ENCODE results near the gene RASEF. TPM values are rescaled to one million over a fixed set of nuclear protein-coding genes. Genes with fewer than 3 reads are reported as not detected.

Gene RASEF
- total RNA-seq, 2 experiments from 2014 or later = not detected

GRCh38 chr9:83059417-83059816 lies 3.5 kb downstream of the RASEF start:
- CTCF ChIA-PET = no interaction called here
- POLR2A ChIA-PET = no interaction called here

- ChIA-PET POLR2A (no interaction called here), CTCF (no interaction called here)
Observed at GRCh38 chr9:83056911-83057310, 6.0 kb downstream of the RASEF start.

DNA sequence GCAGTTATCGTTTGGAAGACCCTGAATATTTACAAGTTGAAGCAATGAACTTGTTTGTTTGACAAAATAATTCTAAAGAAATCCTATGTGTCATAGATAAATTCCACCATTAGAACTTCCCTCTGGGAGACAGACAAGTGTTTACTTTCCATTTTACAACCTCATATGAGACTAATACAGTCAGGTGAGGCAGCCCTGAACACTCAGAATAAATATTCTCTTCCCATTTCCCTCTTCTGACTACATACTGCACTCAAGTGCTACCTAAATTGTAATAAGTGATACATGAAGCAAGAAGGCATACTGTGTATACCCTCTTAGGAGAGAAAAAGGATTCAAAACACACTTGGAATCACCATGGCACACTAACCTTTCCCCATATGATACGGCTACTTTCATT lies 6.8 kb downstream of the RASEF start:
- ChIA-PET CTCF (no interaction called here), POLR2A (no interaction called here)

GRCh38 chr9:83047839-83048775 lies 14.8 kb downstream of the RASEF start:
- ChIA-PET POLR2A (no interaction called here), CTCF (no interaction called here)

GRCh38 chr9:83043597-83043996 lies 19.3 kb downstream of the RASEF start:
- CTCF ChIA-PET = no interaction called here
- POLR2A ChIA-PET = no interaction called here

DNA sequence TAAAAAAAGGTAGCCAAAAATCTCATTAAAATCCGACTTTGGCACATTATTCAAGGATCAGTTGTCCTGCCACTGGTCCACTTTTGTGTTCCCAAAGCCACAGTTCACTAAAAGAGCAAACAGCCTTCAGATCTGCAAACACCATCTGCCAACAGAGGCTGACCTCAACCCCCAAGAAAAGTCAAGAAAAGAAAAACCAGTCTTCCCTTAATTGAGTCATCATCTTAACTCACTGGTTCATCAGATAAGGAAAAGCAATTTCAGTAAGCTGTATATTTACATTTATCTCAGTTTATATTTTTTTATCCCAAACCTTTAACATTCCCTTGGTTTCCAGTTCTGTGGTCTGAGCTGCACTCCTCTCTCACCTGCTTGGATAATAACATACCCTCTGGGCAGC lies 21.2 kb downstream of the RASEF start:
- ChIA-PET CTCF (no interaction called here), POLR2A (no interaction called here)

GRCh38 chr9:83039303-83039702 lies 23.6 kb downstream of the RASEF start:
- ChIA-PET CTCF (no interaction called here), POLR2A (no interaction called here)

DNA sequence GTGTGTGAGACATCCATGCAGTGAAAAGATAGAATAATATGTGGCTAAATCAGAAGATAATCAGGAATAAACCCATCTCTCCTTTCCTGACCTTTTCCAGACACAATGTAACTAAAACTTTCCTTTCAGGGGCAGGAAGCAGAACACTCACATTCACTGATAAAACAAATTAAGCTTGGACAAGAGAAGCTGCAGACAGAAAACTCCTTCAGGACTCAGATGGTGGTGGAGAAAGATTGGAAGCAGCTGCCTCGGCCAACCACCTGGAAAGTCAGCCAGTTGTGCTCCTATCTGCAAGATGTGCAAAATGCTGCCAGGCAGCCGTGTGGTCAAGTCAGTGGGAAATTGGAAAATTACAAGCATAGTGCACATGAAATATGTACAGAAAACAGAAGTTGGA lies 26.9 kb downstream of the RASEF start:
- ChIA-PET CTCF (no interaction called here), POLR2A (no interaction called here)

DNA sequence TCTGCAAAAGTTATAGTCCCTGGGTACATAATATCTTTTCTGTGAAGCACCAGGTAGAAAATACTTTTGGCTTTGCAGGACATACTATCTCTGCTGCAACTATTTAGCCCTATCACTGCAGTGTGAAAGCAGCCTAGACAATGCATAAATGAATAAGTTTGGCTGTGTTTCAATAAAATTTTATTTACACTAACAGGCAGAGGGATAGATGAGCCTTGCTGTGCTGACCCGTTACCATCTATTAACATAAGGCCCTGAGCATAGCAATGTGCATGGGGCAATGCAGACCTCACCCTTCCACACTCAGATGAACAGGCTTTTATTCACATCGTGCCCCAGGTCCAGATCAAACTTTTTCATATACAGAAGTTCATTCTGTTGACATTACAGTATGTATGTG lies 27.8 kb downstream of the RASEF start:
- POLR2A ChIA-PET = no interaction called here
- CTCF ChIA-PET = no interaction called here

DNA sequence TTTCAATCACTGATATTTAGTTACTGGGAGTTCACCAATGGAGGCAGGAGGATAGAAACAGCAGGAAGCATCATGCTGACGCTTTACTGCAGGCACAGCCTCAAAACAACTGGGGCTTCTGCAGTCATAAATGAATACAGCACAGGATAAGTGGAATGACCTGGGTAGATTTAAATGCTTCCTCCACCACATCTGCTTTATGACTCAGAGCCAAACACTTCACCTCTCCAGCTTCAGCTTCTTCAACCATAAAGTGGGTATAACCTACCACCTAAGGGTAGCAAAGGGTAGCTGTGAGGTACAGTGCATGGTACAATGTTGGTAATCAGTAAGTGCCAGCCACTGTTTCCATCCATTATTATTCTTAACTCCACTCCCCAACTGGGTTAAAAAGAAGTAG lies 28.4 kb downstream of the RASEF start:
- ChIA-PET POLR2A (no interaction called here), CTCF (no interaction called here)

GRCh38 chr9:83034026-83034425 lies 28.9 kb downstream of the RASEF start:
- ChIA-PET CTCF (no interaction called here), POLR2A (no interaction called here)

DNA sequence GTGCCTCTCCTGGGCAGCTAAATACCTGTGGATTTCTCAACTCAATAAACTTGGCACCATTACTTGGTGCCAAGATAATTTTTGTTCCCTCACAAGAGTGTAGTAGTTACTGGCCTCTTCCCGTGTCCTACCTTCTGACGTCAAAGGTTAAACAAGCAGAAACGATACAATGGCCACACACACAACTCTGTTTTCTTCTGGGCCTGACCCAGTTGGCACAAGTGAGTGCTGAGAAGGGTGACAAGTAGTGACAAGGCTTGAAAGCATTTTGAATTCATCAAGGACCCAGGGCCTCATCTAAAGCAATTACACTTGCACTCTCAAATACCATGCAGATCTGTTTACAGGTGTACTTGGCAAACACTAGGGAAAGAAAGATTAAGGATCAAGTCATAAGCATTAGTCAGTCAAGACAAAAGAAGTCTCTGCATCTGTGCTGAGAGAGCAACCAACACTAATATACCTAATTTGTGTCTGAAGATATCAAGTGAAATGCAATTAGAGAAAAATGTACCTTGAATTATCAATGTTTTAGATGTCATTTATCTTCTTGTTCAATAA lies 30.8 kb downstream of the RASEF start:
- ChIA-PET POLR2A (no interaction called here), CTCF (no interaction called here)

DNA sequence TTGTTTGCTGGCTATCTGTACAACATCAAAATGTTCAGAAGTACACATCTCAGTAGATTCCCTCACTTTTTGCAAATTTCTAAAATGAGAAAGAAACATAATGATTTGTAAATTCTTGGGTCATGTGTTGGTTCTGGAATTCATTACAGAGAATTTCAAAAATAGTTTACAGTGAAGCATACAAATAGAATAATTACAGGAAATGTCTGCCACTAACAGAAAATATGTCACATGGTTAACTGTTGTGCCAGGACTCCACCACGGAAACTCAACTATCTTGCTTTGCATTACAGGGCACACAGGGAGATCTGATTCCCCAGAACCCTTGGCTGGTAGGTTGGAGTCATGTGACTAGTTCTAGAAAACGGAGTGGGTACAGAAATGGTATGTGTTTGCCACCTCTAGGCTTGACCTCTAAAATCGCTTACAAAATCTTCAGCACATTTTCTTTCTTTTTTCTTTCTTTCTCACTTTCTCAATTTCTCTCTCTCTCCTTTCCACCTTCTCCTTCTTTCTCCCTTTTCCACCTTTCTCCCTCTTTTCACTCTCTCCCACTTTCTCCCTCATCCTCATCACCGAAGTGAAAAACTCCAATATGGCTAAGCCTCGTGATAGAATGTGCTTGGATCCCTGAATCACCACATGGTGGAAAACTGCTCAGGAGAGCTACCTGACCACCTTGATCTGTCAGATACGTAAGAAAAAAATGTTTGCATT lies 32.4 kb downstream of the RASEF start:
- CTCF ChIA-PET = no interaction called here
- POLR2A ChIA-PET = no interaction called here

DNA sequence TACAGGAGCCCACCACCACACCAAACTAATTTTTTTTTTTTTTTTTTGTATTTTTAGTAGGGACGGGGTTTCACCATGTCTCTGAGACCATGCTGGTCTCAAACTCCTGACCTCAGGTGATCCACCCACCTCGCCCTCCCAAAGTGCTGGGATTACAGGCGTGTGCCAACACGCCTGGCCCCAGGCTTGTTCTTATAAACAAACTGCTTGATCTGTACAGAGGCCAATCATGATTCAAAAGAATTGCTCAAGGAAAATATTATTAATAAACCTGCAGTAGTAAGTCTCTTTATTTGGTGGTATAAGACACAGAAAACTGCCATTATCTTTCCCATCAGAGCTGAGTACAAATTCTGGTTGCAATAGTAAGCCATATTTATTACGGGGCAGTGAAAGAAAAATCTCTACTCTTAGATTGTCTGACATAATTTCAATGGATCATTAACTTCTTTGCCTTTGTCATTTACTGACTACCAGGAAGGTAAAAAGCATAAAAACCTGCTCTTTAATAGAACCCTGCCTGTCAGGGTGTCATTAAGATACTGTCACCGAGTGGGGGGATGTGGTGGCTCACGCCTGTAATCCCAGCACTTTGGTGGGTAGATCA lies 33.3 kb downstream of the RASEF start:
- ChIA-PET CTCF (no interaction called here), POLR2A (no interaction called here)

DNA sequence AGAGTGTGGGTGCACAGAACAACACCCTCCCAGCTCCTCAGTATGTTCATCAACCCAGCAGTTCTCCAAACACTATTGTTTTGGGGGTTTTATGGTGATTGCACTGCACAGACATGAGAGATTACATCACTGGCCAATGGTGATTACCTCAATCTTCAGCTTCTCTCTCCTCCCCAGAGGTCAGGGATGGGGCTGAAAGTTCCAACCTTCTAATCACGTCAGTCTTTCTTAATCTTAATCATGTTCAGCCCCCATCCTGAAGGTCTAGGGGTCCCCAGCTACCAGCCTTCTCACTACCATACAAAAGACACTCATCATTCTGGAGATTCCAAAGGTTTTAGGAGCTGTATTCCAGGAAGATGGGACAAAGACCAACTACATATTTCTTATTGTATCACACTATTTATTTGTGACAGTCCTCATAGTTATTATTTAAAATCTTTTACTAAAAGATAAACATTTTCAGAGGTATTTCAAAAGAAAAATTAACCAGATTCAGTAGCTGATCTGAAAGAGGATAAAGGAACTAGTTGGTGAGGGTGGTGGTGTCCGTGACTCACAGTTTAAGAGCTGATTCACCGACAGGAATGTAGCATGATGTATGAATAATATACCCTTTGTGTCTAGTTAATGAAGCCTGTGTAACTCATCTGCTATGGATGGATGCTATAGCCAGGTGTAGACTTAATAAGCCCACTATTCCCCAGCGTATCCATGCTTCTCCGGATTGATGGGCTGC lies 35.6 kb downstream of the RASEF start:
- ChIA-PET POLR2A (no interaction called here), CTCF (no interaction called here)

GRCh38 chr9:83024506-83025125 lies 38.3 kb downstream of the RASEF start:
- CTCF ChIA-PET = no interaction called here
- POLR2A ChIA-PET = no interaction called here

DNA sequence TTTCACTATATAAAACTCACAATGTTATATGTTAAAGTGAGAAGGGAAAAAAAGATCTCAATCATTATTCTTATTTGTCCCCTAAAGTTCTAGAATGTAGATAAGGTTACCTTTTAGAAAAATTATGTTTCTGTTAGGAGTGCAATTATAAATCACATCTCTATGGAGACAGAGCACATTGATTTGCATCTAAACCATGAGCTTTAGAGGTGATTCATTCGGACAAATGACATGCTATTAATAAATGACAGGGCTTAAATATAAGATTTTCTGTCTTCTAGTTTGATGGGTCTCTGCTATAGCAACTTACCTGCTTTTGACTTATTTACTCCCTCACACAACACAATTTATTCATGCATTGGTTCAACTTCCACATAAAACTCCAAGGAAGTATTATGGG lies 39.8 kb downstream of the RASEF start:
- POLR2A ChIA-PET = no interaction called here
- CTCF ChIA-PET = no interaction called here

DNA sequence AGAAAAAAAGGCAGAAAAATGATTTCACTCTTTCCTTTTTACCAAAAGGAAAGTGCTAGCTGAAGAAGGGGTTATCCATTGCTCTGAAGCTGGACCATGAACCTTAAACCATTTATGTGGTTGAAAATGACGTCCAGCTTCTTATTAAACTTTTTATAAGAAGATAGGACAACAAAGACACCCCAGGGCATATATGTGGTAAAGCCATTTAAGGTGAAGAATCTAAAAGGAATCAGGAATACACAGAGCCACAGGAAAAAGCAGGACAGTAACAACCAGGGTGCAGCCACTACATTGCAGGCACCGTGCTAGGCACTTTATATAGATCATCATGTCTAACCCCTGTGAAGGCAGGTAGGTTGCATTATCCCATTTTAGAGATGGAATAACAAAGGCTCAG lies 42.1 kb downstream of the RASEF start:
- CTCF ChIA-PET = no interaction called here
- POLR2A ChIA-PET = no interaction called here

DNA sequence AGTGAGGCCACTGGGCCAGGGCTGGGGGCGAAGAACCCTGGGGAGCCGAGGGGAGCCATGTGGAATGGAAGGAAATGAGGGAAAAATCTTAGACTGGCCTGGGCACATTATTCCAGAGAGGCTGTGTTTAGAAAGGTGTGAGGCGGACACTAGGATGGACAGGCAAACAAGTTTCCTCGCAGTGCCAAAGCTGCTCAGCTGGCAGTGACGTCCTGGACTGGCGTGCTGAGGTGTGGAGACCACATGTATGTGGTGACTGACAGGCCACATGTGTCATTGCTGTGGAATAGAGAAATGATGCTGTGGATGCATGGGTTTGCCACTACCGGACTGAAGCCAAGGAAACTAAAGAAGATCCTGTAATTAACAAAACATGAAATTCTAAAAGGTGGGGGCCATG lies 42.6 kb downstream of the RASEF start:
- CTCF ChIA-PET = no interaction called here
- POLR2A ChIA-PET = no interaction called here

DNA sequence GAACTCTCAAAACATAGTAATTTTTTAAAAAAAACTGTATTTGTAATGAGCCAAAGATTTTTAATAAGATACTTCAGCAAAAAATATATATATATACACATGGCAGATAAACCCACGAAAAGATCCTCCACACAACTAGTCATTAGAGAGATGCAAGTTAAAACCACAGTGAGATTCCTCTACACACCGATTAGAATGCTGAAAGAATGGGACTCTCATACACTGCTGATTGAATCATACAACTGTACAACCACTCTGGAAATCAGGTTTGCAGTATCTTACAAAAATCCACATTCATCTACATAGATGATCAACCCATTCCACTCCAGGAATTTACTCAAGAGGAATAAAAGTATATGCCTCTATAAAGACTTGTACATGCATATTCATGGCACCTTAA lies 43.7 kb downstream of the RASEF start:
- ChIA-PET CTCF (no interaction called here), POLR2A (no interaction called here)

Measured in activated CD8-positive, alpha-beta memory T cell treated with anti-CD3 and anti-CD28 coated beads for 36 hours (primary cell).